Measurements from ENCODE around the gene GLYR1.
"Not testable (repeated sequence)": the region's sequence is repeated elsewhere in the genome, so short reads cannot be mapped to it uniquely, and the experiment has no call there.

Gene GLYR1

GRCh38 chr16:4785758-4786433 is 61.2 kb downstream of the GLYR1 start:
- no peak for DNase-seq

DNA sequence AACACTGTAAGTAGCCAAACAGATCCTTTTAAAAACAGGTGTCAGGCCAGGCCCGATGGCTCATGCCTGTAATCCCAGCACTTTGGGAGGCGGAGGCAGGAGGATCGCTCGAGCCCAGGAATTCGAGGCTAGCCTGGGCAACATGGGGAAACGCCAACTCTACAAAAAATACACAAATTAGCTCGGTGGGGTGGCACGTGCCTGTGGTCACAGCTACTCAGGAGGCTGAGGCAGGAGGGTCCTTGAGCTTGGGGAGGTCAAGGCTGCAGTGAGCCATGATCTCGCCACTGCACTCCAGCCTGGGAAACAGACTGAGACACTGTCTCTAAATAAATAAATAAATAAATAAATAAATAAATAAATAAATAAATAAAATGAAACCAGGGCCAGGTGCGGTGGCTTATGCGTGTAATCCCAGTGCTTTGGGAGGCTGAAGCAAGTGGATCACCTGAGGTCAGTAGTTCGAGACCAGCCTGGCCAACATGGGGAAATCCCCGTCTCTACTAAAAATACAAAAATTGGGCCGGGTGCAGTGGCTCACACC is 62.6 kb downstream of the GLYR1 start:
- DNase-seq: not testable (repeated sequence)

DNA sequence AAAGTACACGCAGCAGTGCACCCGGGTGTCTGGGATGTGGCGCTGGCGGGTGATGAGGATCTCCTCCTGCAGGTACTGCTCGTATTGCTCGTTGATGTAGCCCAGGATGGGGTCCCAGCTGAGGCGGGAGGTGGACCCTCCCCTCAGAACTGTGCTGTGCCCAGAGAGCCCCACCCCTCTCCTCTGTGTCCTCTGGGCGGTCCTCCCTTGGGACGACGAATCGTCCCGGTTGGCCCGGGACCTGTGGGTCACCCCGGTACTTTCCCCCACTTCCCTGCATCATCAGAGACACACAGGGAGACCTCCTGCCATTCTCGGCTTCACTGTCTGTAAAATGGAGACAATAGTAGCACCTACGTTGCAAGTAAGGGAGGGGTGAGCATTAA is 63.1 kb downstream of the GLYR1 start:
- no peak for DNase-seq

GRCh38 chr16:4783251-4783950 is 63.7 kb downstream of the GLYR1 start:
- DNase-seq: no peak

DNA sequence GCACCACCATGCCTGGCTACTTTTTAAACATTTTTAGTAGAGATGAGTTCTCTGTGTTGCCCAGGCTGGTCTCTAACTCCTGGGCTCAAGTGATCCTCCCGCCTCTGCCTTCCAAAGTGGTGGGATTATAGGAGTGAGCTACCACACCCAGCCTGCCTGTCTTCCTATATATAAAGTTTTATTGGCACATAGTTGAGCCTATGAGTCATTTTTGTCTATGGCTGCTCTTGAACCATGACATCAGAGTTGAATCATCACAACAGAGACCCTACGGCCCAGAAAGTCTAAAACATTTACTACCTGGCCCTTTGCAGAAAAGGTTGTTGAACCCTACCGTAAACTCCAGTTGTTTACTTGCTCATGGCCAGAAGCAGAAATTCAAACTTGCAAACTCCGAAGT is 66.9 kb downstream of the GLYR1 start:
- DNase-seq: no peak

GRCh38 chr16:4778050-4778392 is 69.1 kb downstream of the GLYR1 start:
- no peak for DNase-seq

DNA sequence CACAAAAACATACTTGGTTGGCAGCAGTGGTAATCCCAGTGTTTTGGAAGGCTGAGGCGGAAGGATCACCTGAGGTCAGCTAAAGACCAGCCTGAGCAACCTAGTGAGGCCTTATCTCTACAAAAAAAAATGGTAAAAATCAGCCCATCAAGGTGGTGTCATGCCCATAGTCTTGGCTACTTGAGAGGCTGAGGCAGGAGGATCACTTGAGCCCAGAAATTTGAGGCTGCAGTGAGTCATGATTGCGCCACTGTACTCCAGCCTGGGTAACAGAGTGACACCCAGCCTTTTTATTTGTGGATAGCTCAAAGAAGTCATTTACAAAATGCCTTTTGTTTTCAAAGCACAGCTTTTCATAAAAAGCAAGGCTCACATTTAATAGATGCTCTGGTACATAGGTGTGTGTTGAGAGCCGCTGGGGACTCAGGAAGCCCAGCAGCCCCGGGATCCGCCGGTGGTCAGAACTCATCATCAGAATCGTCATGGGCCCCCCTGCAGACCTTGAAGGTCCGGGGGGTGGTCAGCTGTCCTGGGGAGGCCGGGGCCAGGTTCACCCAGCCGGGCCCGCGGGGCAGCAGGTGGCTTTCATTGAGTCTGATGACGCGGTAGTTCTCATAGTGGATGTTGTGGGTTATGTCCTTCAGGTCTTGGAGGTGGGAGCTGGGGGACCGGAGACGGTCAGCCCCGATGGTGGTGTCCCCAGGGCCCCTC is 69.6 kb downstream of the GLYR1 start:
- no peak for DNase-seq

- DNase-seq: no peak
Observed at GRCh38 chr16:4776141-4776705, 70.9 kb downstream of the GLYR1 start.

DNA sequence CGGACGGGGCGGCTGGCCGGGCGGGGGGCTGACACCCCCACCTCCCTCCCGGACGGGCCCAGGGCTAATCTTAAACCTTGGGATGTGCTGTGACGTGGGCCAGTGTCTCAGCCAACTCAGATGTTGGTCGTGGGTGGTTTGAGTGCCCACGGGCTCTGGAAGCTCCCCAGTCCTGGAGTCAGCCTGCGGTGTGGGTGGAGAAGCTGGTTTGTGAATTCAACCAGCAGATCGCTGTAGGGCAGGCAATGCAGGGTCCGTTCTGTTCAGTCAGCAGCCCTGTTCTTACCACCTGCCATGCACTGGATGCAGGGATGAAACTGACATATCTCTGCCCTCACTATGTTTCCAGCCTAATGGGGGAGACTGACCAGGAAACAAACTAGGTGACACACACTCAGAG is 72.1 kb downstream of the GLYR1 start:
- DNase-seq: no peak

- no peak for DNase-seq
Observed at GRCh38 chr16:4772351-4772750, 74.7 kb downstream of the GLYR1 start.

DNA sequence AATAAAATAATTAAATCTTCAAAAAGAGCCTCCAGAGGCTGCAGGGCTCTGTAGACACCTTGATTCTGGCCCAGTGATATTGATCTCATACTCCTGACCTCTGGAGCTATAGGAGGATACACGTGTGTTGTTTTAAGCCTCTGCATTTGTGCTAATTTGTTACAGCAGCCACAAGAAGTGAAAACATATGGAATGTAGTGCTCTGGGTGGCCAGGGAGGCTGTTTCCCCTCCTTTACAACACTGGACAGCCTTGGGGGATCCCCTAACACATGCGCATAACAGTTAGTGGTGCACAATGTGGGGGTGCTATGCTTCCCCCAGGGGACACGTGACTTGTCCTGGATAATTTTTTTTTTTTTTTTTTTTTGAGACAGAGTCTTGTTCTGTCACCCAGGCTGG is 75.4 kb downstream of the GLYR1 start:
- DNase-seq: no peak

- no peak for DNase-seq
Observed at GRCh38 chr16:4769306-4769638, 77.8 kb downstream of the GLYR1 start.

DNA sequence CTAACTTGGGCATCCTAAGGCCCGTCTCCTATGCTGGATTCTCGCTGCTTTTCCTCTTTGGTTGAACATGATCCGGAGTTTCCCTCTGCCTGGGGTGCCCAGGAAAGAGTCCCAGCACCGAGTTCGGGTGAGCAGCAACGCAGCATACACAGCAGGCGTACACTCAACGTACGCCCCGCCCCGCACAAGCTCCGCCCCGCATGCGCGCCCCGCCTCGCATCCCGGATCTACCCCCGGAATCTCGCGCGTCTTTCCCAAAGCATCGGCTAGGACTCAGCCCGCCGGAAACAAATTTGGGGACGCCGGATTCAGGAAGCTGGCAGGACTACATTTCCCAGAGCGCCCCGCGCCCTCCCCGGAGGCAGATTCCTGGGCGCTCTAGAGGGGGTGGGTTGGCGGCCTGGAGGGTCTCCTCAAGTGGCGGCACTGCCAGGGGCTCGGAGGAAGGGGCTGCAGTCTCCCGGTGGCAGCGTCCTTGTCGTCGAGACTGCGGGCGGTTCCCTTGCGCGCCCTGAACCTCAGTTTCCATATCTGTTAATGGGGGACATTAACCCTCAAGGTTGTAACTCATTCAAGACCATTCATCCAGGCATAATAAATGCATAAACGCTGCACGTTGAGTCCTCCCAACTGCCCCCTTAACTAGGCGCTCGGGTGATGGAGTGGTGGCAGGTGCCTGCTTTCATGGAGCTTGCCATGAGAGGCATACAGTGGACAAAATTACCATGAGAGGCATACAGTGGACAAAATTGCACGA is 78.4 kb downstream of the GLYR1 start:
- peak; percentile 94 for DNase-seq

- peak; percentile 59 for DNase-seq
Observed at GRCh38 chr16:4767872-4768548, 79.1 kb downstream of the GLYR1 start.

DNA sequence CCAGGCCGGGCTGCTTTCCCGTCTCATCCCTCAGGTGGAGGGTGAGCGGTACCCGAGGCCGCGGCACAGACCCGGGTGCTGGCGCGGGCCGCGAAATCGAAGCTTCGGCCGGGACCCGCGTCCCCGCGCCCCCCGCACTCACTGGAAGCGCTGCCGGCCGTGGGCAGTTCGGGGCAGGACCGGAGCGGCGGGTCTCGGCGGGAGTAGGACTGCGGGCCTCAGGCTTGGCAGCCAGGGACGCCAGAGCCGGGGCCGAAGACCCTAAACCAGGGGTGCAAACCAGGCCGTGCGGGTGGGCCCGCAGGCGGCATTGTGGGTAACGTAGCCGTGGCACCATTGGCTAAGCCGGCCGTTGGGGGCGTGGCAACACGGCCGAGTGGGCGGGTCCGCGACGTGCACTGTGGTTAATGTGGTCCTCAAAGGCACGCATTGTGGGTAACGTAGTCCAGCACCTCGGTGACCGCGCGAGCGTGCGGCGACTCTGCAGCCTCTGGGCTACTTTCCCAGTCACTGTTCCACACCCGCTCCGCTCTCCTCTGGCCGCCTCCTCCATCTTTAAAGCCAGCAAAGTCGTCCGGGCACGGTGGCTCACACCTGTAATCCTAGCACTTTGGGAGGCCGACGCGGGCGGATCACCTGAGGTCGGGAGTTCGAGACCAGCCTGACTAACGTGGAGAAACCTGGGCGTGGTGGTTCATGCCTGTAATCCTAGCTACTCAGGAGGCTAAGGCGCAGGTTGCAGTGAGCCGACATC is 80.0 kb downstream of the GLYR1 start, which contains the start of gene ZNF500:
Gene ZNF500 (minus strand): TSS at position 288 of the 754 bp plus-strand sequence. CDS start 1,184 bp downstream, outside the sequence.
- DNase-seq: peak; percentile 99

- no peak for DNase-seq
Observed at GRCh38 chr16:4765511-4766474, 81.3 kb downstream of the GLYR1 start.

GRCh38 chr16:4763791-4764190 is 83.3 kb downstream of the GLYR1 start:
- no peak for DNase-seq

GRCh38 chr16:4762205-4762604 is 84.9 kb downstream of the GLYR1 start:
- DNase-seq: no peak

DNA sequence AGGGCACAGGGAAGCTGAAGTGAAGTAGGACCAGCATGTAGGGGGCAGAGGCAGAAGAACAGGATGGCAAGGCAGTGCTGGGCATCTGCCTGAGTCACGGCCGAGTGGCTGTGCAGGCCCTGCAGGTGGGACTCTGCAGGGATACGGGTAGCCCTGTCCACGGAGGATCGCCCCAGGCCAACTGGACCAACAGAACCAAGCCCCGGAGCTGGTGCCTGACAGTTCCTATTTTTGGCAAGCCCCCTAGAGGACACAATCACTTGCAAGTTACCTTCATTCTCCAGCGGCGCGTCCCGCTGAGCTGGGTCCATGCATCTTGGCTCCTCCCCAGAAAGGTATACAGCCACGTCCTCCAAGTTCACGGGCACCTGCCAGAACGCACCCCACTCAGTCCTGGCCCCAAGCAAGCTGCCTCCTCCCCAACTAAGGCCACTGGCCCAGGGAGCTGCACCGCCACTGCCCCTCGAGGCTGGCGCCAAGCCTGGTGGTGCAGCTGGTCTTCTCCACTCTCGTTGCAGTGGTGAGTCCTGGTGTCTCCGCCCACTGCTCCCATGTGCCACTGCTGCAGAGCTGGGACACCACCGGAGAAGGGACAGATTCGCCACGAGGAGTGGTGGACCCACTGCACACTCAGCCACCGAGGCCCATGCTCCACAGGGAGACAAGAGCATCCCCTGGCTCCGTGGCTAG is 86.7 kb downstream of the GLYR1 start:
- no peak for DNase-seq

GRCh38 chr16:4755687-4756086 is 91.4 kb downstream of the GLYR1 start:
- DNase-seq: no peak

All from RPMI8226 (cell line).